HCT116 (cell line): ENCODE data around the gene LRCH3. TPM values are rescaled to one million over a fixed set of nuclear protein-coding genes. Genes with fewer than 3 reads are reported as not detected.

Experiments
- ATAC-seq: fragments of 200-7000 bp; cut with Tn5 transposase; 2 replicates; pipeline ENCODE4 v1.9.1; 2020; ENCODE audit warnings: mild to moderate bottlenecking, moderate library complexity
- BruUV-seq: library from RNA; stranded (reverse); fragments of 400-500 nt; replicated peaks from 2 replicates; lab custom pipeline; 2021; lab: Mats Ljungman, UMichigan
- CTCF ChIA-PET: fragments of 300-600 bp; sonication (Branson Sonifier 250); formaldehyde crosslinking; loops from one replicate; lab custom pipeline; 2021; ENCODE audit warnings: antibody characterized with exemption; lab: Charles Lee
- POLR2A ChIA-PET: fragments of 300-600, 350-600 bp; sonication (Branson Sonifier 250); formaldehyde crosslinking; loops from one replicate; lab custom pipeline; 2021; ENCODE audit warnings: antibody characterized with exemption; lab: Charles Lee
- RAD21 ChIA-PET, 2 experiments: fragments of 300-600 bp; sonication (Branson Sonifier 250); formaldehyde crosslinking; loops; one replicate each; lab custom pipeline; 2023; ENCODE audit warnings: low total read pairs in 2 of 2; ENCODE audit not compliant: uncharacterized antibody in 2 of 2, unreplicated experiment in 2 of 2, low non-redundant PET in 1 of 2; lab: Charles Lee
- DNase-seq: peaks from one replicate; pipeline ENCODE4 v3.0.0-alpha.2; 2010; ENCODE audit warnings: low read depth, low spot score
- H2AFZ ChIP-seq: fragments of 200-600 bp; shearing (Covaris generic), sonication (generic); 2 replicates; pipeline ENCODE4 v1.6.1; 2017; ENCODE audit warnings: low read depth, mixed run types, mixed read lengths, antibody characterized with exemption, low read length; ENCODE audit not compliant: poor library complexity, severe bottlenecking
- H3K27ac ChIP-seq: 2 replicates; pipeline ENCODE4 v1.5.1; 2012; ENCODE audit warnings: low read depth, low read length
- H3K27me3 ChIP-seq: fragments of 200-600 bp; sonication (generic); 2 replicates; pipeline ENCODE4 v1.6.1; 2016; ENCODE audit warnings: mixed run types, low read length, mixed read lengths; ENCODE audit not compliant: insufficient read depth
- H3K36me3 ChIP-seq, 2 experiments: fragments of 200-500 bp in 1 of 2; fragments of 200-600 bp in 1 of 2; sonication (Bioruptor generic) in 1 of 2; sonication (generic) in 1 of 2; 2 replicates each; pipeline versions ENCODE4 v1.5.1 to v1.6.1; 2014 to 2016; ENCODE audit warnings: low read length in 2 of 2, inconsistent platforms in 1 of 2, mixed read lengths in 1 of 2, mixed run types in 1 of 2; ENCODE audit not compliant: insufficient read depth in 2 of 2, control insufficient read depth in 1 of 2
- H3K4me1 ChIP-seq, 2 experiments: fragments of 200-600 bp in 1 of 2; sonication (generic) in 1 of 2; 2 replicates each; pipeline versions ENCODE4 v1.5.1 to v1.6.1; 2012 to 2017; ENCODE audit warnings: low read length in 2 of 2, inconsistent platforms in 1 of 2, mild to moderate bottlenecking in 1 of 2, mixed read lengths in 1 of 2, mixed run types in 1 of 2, moderate library complexity in 1 of 2; ENCODE audit not compliant: insufficient read depth in 2 of 2, control insufficient read depth in 1 of 2
- H3K4me2 ChIP-seq: fragments of 200-600 bp; sonication (generic); 2 replicates; pipeline ENCODE4 v1.6.1; 2017; ENCODE audit warnings: mixed run types, low read length, mixed read lengths
- H3K4me3 ChIP-seq, 2 experiments: fragments of 200-600 bp in 1 of 2; sonication (generic) in 1 of 2; replicated peaks in 1 of 2; 2 replicates each; pipeline ENCODE4 v1.5.1; 2011 to 2016; ENCODE audit warnings: low read length in 2 of 2, control low read depth in 1 of 2, low read depth in 1 of 2, mild to moderate bottlenecking in 1 of 2, mixed read lengths in 1 of 2, mixed run types in 1 of 2
- H3K79me2 ChIP-seq: fragments of 200-600 bp; sonication (generic); 2 replicates; pipeline ENCODE4 v1.6.1; 2017; ENCODE audit warnings: mild to moderate bottlenecking, mixed run types, low read length, moderate library complexity, mixed read lengths; ENCODE audit not compliant: insufficient read depth
- H3K9ac ChIP-seq: fragments of 200-600 bp; sonication (generic); 2 replicates; pipeline ENCODE4 v1.6.1; 2016; ENCODE audit warnings: low read length, mixed read lengths
- H3K9me2 ChIP-seq: fragments of 200-600 bp; sonication (generic), shearing (Covaris generic); 2 replicates; pipeline ENCODE4 v1.6.1; 2017; ENCODE audit warnings: mixed run types, mild to moderate bottlenecking, moderate library complexity; ENCODE audit not compliant: insufficient read depth
- H3K9me3 ChIP-seq, 2 experiments: fragments of 200-500 bp in 1 of 2; fragments of 200-600 bp in 1 of 2; sonication (Bioruptor generic) in 1 of 2; sonication (generic) in 1 of 2; 2 replicates each; pipeline ENCODE4 v1.6.1; 2014 to 2017; ENCODE audit warnings: low read length in 2 of 2, mixed read lengths in 2 of 2, inconsistent platforms in 1 of 2, low read depth in 1 of 2, mild to moderate bottlenecking in 1 of 2, mixed run types in 1 of 2, moderate library complexity in 1 of 2; ENCODE audit not compliant: control insufficient read depth in 1 of 2, insufficient read depth in 1 of 2
- H4K20me1 ChIP-seq: fragments of 200-600 bp; sonication (generic), shearing (Covaris generic); 2 replicates; pipeline ENCODE4 v1.6.1; 2017; ENCODE audit warnings: mixed run types, mild to moderate bottlenecking, moderate library complexity; ENCODE audit not compliant: insufficient read depth
- CEBPB ChIP-seq: IDR thresholded peaks from 2 replicates; pipeline ENCODE4 v1.6.1; 2012; ENCODE audit warnings: low read depth
- ELF1 ChIP-seq: IDR thresholded peaks from 2 replicates; pipeline ENCODE4 v1.6.1; 2012; ENCODE audit warnings: low read depth, borderline replicate concordance
- EZH2 ChIP-seq: fragments of 200-600 bp; sonication (generic); IDR thresholded peaks from 2 replicates; pipeline ENCODE4 v1.6.1; 2017; ENCODE audit warnings: antibody characterized with exemption, mixed run types
- POLR2A ChIP-seq: IDR thresholded peaks from 2 replicates; pipeline ENCODE4 v1.7.0; 2011; ENCODE audit warnings: borderline replicate concordance; ENCODE audit not compliant: insufficient read depth, insufficient read length; ENCODE audit errors: extremely low read depth
- RAD21 ChIP-seq: IDR thresholded peaks from 2 replicates; pipeline ENCODE4 v1.6.1; 2012; ENCODE audit warnings: low read depth, mild to moderate bottlenecking
- SIN3A ChIP-seq: IDR thresholded peaks from 2 replicates; pipeline ENCODE4 v1.6.1; 2012; ENCODE audit warnings: low read depth
- SRF ChIP-seq: IDR thresholded peaks from 2 replicates; pipeline ENCODE4 v1.6.1; 2012; ENCODE audit warnings: low read depth
- YY1 ChIP-seq: IDR thresholded peaks from 2 replicates; pipeline ENCODE4 v1.6.1; 2011; ENCODE audit warnings: low read length, low read depth, moderate library complexity, mild to moderate bottlenecking; ENCODE audit not compliant: insufficient replicate concordance; ENCODE audit errors: extremely low read depth
- ZNF274 ChIP-seq: fragments of 200-500 bp; sonication (Bioruptor generic); IDR thresholded peaks from 2 replicates; pipeline ENCODE4 v1.6.1; 2014; ENCODE audit warnings: mild to moderate bottlenecking, low read depth, low read length, inconsistent platforms
- intact Hi-C: fragments of 100-400 bp; cut with micrococcal nuclease; formaldehyde crosslinking; loops from 2 replicates; pipeline ENCODE4 v1.10.0; 2022
- total RNA-seq: library from RNA; stranded (reverse); gene quantifications from one replicate; pipeline ENCODE4 v1.2.1, GENCODE V29; 2021; ENCODE audit not compliant: unreplicated experiment

LRCH3 gene
- total RNA-seq, 1 experiment from 2014 or later = 38.1 TPM

- H3K79me2 ChIP-seq = no peaks in the 10 kb centered on the region
- H4K20me1 ChIP-seq = no peaks in the 10 kb centered on the region
- H3K4me1 ChIP-seq = no peaks in the 10 kb centered on the region
- CTCF ChIA-PET = no interaction called here
- H3K27me3 ChIP-seq = no peaks in the 10 kb centered on the region
- ATAC-seq (no peak), DNase-seq (no peak)
- H3K9ac ChIP-seq = no peak overlapping the region
- BruUV-seq = no TSS peak
- no peaks in the 10 kb centered on the region; the same call in 1 of the 2 replicates for H3K9me2 ChIP-seq
- H3K36me3 ChIP-seq = peaks cover 0 to 4% of the 10 kb centered on the region in 2 experiments; a peak in 2 of 4 replicates
- RAD21 ChIA-PET = no interaction called here
- no peak overlapping the region for H3K27ac ChIP-seq
- POLR2A ChIA-PET = no interaction called here
- intact Hi-C loops = no loop called here
- no peak overlapping the region for H2AFZ ChIP-seq
- no peaks in the 10 kb centered on the region for H3K9me3 ChIP-seq
- TF ChIP-seq POLR2A (no peak), CEBPB (no peak), SIN3A (no peak), YY1 (no peak), RAD21 (no peak), SRF (no peak), EZH2 (no peak)
- no peak overlapping the region for H3K4me2 ChIP-seq
- H3K4me3 ChIP-seq = no peak overlapping the region
These were observed 87.4 kb downstream of the LRCH3 start for GRCh38 chr3:197878427-197878826.

GRCh38 chr3:197880491-197881269 is 89.6 kb downstream of the LRCH3 start:
- BruUV-seq = no TSS peak
- intact Hi-C loops = no loop called here
- DNase-seq (no peak), ATAC-seq (no peak)
- no peak overlapping the region for H3K4me3 ChIP-seq
- H3K27me3 ChIP-seq = no peaks in the 10 kb centered on the region
- no peaks in the 10 kb centered on the region for H3K9me3 ChIP-seq
- H3K36me3 ChIP-seq = peaks cover 4 to 9% of the 10 kb centered on the region in 2 experiments; a peak in 3 of 4 replicates
- no peak for TF ChIP-seq ZNF274
- TF ChIP-seq SIN3A = no peak
- TF ChIP-seq ELF1 = no peak
- ChIA-PET CTCF (no interaction called here), POLR2A (no interaction called here), RAD21 (no interaction called here)
- no peaks in the 10 kb centered on the region; the same call in 1 of the 2 replicates for H3K9me2 ChIP-seq
- H2AFZ ChIP-seq = no peak overlapping the region
- no peak overlapping the region for H3K27ac ChIP-seq
- H4K20me1 ChIP-seq = no peaks in the 10 kb centered on the region
- no peak overlapping the region for H3K4me2 ChIP-seq
- no peaks in the 10 kb centered on the region for H3K79me2 ChIP-seq
- no peaks in the 10 kb centered on the region for H3K4me1 ChIP-seq
- no peak overlapping the region for H3K9ac ChIP-seq
